ENCODE measurements around the gene ERCC2. TPM values are rescaled to one million over a fixed set of nuclear protein-coding genes. Genes with fewer than 3 reads are reported as not detected.
"Not testable (repeated sequence)": the region's sequence is repeated elsewhere in the genome, so short reads cannot be mapped to it uniquely, and the experiment has no call there.

ERCC2 gene
- total and polyA plus RNA-seq, 2 experiments from 2014 or later = 19.2 to 69.1 TPM

GRCh38 chr19:45339629-45340028 is 30.7 kb downstream of the ERCC2 start:
- no peak overlapping the region for H3K27ac ChIP-seq
- H3K9me3 ChIP-seq (ENCODE audit: low read depth) = no peaks in the 10 kb centered on the region
- no peak overlapping the region for H3K4me3 ChIP-seq
- H3K4me1 ChIP-seq (ENCODE audit: low read depth) = no peaks in the 10 kb centered on the region
- peaks cover 31% of the 10 kb centered on the region for H3K27me3 ChIP-seq
- TF ChIP-seq CTCF (IDR thresholded peaks at IDR 0.05; ENCODE audit: low read depth, low read length) = no peak
- no peaks in the 10 kb centered on the region for H3K36me3 ChIP-seq
- no peak for DNase-seq (ENCODE audit: low read depth in 1 of 2, low spot score in 1 of 2)

DNA sequence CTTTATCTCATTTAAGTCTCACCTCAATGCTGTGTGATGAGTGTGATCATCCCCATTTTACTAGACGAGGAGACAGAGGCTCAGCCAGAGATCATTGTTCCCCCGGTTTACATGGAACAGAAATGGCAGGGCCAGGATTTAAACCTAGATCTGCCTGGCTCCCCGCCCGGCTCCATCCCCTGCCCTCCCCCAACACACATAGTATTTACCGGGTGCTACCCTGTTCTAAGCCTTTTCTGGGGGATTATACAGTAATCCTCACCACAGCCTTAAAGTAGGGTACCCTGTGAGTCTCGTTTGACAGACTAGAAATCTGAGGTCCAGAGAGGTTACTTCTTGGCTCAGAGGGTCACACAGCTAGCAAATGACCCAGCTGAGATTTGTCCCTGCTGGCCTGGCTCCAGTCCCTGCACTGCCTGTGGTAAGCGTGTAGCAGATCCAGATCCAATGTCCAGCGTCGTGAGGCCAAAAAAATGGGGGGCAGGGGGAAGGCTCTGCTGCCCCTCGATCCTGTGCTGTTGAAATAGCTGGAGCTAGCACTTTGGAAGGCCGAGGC is 33.6 kb downstream of the ERCC2 start:
- Histone ChIP-seq H3K27ac (no peak overlapping the region), H3K4me1 (ENCODE audit: low read depth) (no peaks in the 10 kb centered on the region), H3K9me3 (ENCODE audit: low read depth) (no peaks in the 10 kb centered on the region), H3K36me3 (no peaks in the 10 kb centered on the region), H3K27me3 (peaks cover 27% of the 10 kb centered on the region), H3K4me3 (no peak overlapping the region)
- TF ChIP-seq CTCF (IDR thresholded peaks at IDR 0.05; ENCODE audit: low read depth, low read length) = no peak
- no peak for DNase-seq (ENCODE audit: low read depth in 1 of 2, low spot score in 1 of 2)

DNA sequence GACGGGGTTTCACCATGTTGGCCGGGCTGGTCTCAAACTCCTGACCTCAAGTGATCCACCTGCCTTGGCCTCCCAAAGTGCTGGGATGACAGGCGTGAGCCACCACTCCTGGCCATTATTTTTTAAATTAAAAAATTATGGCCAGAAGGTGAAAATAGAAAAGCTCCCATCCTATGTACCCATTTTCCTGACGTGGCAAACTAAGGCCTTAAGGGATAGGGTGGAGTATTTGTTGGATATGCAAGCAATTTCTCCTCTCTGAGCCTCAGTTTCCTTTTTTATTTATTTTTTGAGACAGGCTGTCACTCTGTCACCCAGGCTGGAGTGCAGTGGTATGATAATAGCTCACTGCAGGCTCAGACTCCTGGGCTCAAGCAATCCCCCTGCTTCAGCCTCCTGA is 35.5 kb downstream of the ERCC2 start:
- H3K36me3 ChIP-seq; H3K4me1 ChIP-seq (ENCODE audit: low read depth); H3K27ac ChIP-seq; H3K9me3 ChIP-seq (ENCODE audit: low read depth); H3K27me3 ChIP-seq; DNase-seq (ENCODE audit: low read depth in 1 of 2, low spot score in 1 of 2); H3K4me3 ChIP-seq: not testable (repeated sequence)

DNA sequence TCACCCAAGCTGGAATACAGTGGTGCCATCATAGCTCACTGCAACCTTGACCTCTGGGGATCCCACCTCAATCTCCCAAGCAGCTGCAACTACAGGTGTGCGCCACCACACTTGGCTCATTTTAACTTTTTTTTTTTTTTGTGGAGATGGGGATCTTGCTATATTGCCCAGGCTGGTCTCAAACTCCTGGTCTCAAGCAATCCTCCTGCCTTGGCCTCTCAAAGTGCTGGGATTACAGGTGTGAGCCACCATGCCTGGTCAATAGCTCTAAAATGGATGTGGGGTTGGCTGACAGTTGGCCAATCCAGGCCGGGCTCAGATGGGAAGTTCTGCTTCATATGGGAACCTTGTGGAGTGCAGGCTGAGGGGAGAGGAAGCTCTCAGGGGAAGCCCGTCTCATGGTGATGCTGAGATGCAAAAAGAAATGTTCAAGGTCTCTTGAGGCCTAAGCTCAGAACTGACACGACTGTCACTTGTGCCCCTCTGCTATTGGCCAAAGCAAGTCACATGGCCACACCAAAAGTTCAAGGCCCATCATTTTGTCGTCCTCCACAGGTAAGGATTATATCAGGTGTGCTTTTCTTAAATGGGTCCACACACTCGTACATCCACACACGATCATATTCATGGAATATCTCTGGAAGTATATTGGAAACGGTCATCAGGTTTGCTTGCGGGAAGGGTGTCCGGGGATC is 36.6 kb downstream of the ERCC2 start:
- no peaks in the 10 kb centered on the region for H3K27me3 ChIP-seq
- no peaks in the 10 kb centered on the region for H3K9me3 ChIP-seq (ENCODE audit: low read depth)
- DNase-seq (ENCODE audit: low read depth in 1 of 2, low spot score in 1 of 2) = no peak
- H3K36me3 ChIP-seq = no peaks in the 10 kb centered on the region
- no peak for TF ChIP-seq CTCF (IDR thresholded peaks at IDR 0.05; ENCODE audit: low read depth, low read length)
- H3K27ac ChIP-seq = no peak overlapping the region
- no peaks in the 10 kb centered on the region for H3K4me1 ChIP-seq (ENCODE audit: low read depth)
- no peak overlapping the region for H3K4me3 ChIP-seq

- no peak overlapping the region for H3K27ac ChIP-seq
- DNase-seq (ENCODE audit: low read depth in 1 of 2, low spot score in 1 of 2) = no peak
- H3K4me1 ChIP-seq (ENCODE audit: low read depth) = no peaks in the 10 kb centered on the region
- no peaks in the 10 kb centered on the region for H3K9me3 ChIP-seq (ENCODE audit: low read depth)
- H3K27me3 ChIP-seq = no peaks in the 10 kb centered on the region
- H3K4me3 ChIP-seq = no peak overlapping the region
- no peak for TF ChIP-seq CTCF (IDR thresholded peaks at IDR 0.05; ENCODE audit: low read depth, low read length)
- no peaks in the 10 kb centered on the region for H3K36me3 ChIP-seq
Measured at GRCh38 chr19:45331411-45331810, 39.0 kb downstream of the ERCC2 start.

DNA sequence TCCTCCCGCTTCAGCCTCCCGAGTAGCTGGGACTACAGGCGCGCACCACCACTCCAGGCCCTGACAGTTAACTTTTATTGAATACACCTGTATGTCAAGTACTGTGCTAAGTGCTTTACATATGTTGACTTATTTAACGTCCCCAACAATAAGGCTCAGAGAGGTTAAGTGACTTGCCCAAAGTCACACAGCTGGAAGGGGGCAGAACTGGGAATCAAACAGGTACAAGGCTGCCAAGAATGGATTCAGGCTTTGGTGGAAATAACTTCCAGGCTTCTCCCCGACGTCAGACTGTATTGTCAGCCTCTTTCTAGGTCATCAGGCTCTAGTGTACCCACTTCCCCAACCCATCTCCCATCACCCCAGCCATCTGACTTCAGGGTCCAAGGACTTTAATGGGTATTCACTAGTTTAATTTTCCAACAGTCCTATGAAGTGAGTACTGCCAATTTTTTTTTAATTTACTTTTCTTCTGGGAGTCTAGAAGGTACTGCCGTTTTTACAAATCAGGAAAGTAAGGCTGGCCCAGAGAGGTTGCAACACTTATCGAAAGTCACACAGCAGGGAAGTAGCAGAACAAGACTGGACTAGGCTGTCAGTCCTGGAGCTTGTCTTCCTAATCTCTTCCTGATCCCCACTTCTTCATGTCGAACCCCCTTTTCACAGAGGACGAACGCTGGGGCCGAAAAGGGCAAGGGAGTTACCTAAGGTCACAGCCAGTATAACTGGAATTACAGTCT is 42.8 kb downstream of the ERCC2 start:
- no peak for TF ChIP-seq CTCF (IDR thresholded peaks at IDR 0.05; ENCODE audit: low read depth, low read length)

More for the DNA sequence above, 42.8 kb downstream of the ERCC2 start:
- H3K27me3 ChIP-seq = no peaks in the 10 kb centered on the region
- H3K9me3 ChIP-seq (ENCODE audit: low read depth) = no peaks in the 10 kb centered on the region
- H3K4me3 ChIP-seq = no peak overlapping the region
- no peaks in the 10 kb centered on the region for H3K36me3 ChIP-seq
- no peak for DNase-seq (ENCODE audit: low read depth in 1 of 2, low spot score in 1 of 2)
- no peak overlapping the region for H3K27ac ChIP-seq
- peaks cover 21% of the 10 kb centered on the region for H3K4me1 ChIP-seq (ENCODE audit: low read depth)

Data from cardiac muscle cell (in vitro differentiated cells and primary cell).